GM12874 (cell line): ENCODE data around the gene TSHZ3.

Experiments
- CTCF ChIP-seq: IDR thresholded peaks from 2 replicates; pipeline ENCODE4 v1.5.1; 2011; ENCODE audit warnings: low read depth, mild to moderate bottlenecking, control low read depth, low read length, moderate library complexity; ENCODE audit not compliant: insufficient read depth

Gene TSHZ3

GRCh38 chr19:31348481-31349159, 616 bp downstream of the TSHZ3 start:
- no peak for TF ChIP-seq CTCF

GRCh38 chr19:31347828-31348392, 1.3 kb downstream of the TSHZ3 start:
- no peak for TF ChIP-seq CTCF

GRCh38 chr19:31347354-31347753, 1.9 kb downstream of the TSHZ3 start:
- TF ChIP-seq CTCF = no peak

GRCh38 chr19:31346184-31347059, 2.8 kb downstream of the TSHZ3 start:
- no peak for TF ChIP-seq CTCF

- no peak for TF ChIP-seq CTCF
Measured at GRCh38 chr19:31344403-31344802, 4.8 kb downstream of the TSHZ3 start.

- no peak for TF ChIP-seq CTCF
Measured at GRCh38 chr19:31342926-31343325, 6.3 kb downstream of the TSHZ3 start.

GRCh38 chr19:31340042-31341025, 8.9 kb downstream of the TSHZ3 start:
- TF ChIP-seq CTCF = no peak
